ENCODE measurements around the gene AKAP12. TPM values are rescaled to one million over a fixed set of nuclear protein-coding genes. Genes with fewer than 3 reads are reported as not detected.
"Not testable (repeated sequence)": the region's sequence is repeated elsewhere in the genome, so short reads cannot be mapped to it uniquely, and the experiment has no call there.

The AKAP12 gene
- total RNA-seq, 1 experiment from 2014 or later, result 38.9 TPM

GRCh38 chr6:151313066-151313491 lies 73.3 kb downstream of the AKAP12 start:
- DNase-seq (ENCODE audit: low read depth), result no peak

GRCh38 chr6:151315661-151316060 lies 75.9 kb downstream of the AKAP12 start:
- not testable (repeated sequence) for DNase-seq (ENCODE audit: low read depth)

- DNase-seq (ENCODE audit: low read depth), result peak; percentile 41
Measured at GRCh38 chr6:151317103-151317994, 77.6 kb downstream of the AKAP12 start.

GRCh38 chr6:151317995-151318365 lies 78.2 kb downstream of the AKAP12 start:
- no peak for DNase-seq (ENCODE audit: low read depth)

GRCh38 chr6:151320140-151320539 lies 80.4 kb downstream of the AKAP12 start:
- DNase-seq (ENCODE audit: low read depth), result no peak

GRCh38 chr6:151321438-151321837 lies 81.7 kb downstream of the AKAP12 start:
- no peak for DNase-seq (ENCODE audit: low read depth)

- DNase-seq (ENCODE audit: low read depth), result no peak
Measured at GRCh38 chr6:151322570-151322969, 82.8 kb downstream of the AKAP12 start.

- peak; percentile 89 for DNase-seq (ENCODE audit: low read depth)
Measured at GRCh38 chr6:151323791-151324487, 84.2 kb downstream of the AKAP12 start.

GRCh38 chr6:151324488-151324825 lies 84.7 kb downstream of the AKAP12 start:
- no peak for DNase-seq (ENCODE audit: low read depth)

- peak; percentile 81 for DNase-seq (ENCODE audit: low read depth)
Measured at GRCh38 chr6:151325075-151326050, 85.6 kb downstream of the AKAP12 start.

- DNase-seq (ENCODE audit: low read depth), result no peak
Measured at GRCh38 chr6:151326116-151326825, 86.5 kb downstream of the AKAP12 start.

- DNase-seq (ENCODE audit: low read depth), result no peak
Measured at GRCh38 chr6:151327101-151327500, 87.3 kb downstream of the AKAP12 start.

GRCh38 chr6:151330130-151330696 lies 90.4 kb downstream of the AKAP12 start:
- DNase-seq (ENCODE audit: low read depth), result peak; percentile 92

- no peak for DNase-seq (ENCODE audit: low read depth)
Measured at GRCh38 chr6:151335930-151336329, 96.2 kb downstream of the AKAP12 start.

GRCh38 chr6:151338651-151339200 lies 99.0 kb downstream of the AKAP12 start:
- no peak for DNase-seq (ENCODE audit: low read depth)

GRCh38 chr6:151339369-151339768 lies 99.6 kb downstream of the AKAP12 start:
- no peak for DNase-seq (ENCODE audit: low read depth)

- DNase-seq (ENCODE audit: low read depth), result no peak
Measured at GRCh38 chr6:151340219-151340978, 100.6 kb downstream of the AKAP12 start.

- DNase-seq (ENCODE audit: low read depth), result no peak
Measured at GRCh38 chr6:151341476-151342195, 101.9 kb downstream of the AKAP12 start.

GRCh38 chr6:151342750-151343149 lies 103.0 kb downstream of the AKAP12 start:
- DNase-seq (ENCODE audit: low read depth), result not testable (repeated sequence)

Measured in RPMI7951 (cell line).